ENCODE data around the gene ABCG5.
A peak's percentile ranks its signal among the peaks of the same experiment; 100 is the strongest.

The ABCG5 gene

GRCh38 chr2:43814711-43815110 lies 23.9 kb downstream of the ABCG5 start:
- TF ChIP-seq JUND (IDR thresholded peaks at IDR 0.05; ENCODE audit: low read depth) = no peak
- no peak for DNase-seq (ENCODE audit: low read depth in 1 of 2, low spot score in 1 of 2)
- in situ Hi-C loops (cut with HindIII; ENCODE audit: low pct_unique_long_range_greater_than_20kb, low sequenced_read_pairs) = no loop called here

- DNase-seq (ENCODE audit: low read depth in 1 of 2, low spot score in 1 of 2) = no peak
These were observed 25.7 kb downstream of the ABCG5 start for GRCh38 chr2:43812947-43813346.

GRCh38 chr2:43812006-43812405 lies 26.6 kb downstream of the ABCG5 start:
- DNase-seq (ENCODE audit: low read depth in 1 of 2, low spot score in 1 of 2) = no peak
- TF ChIP-seq JUND (IDR thresholded peaks at IDR 0.05; ENCODE audit: low read depth) = no peak
- in situ Hi-C loops (cut with HindIII; ENCODE audit: low pct_unique_long_range_greater_than_20kb, low sequenced_read_pairs) = no loop called here

More at GRCh38 chr2:43812947-43813346, 25.7 kb downstream of the ABCG5 start:
- TF ChIP-seq JUND (IDR thresholded peaks at IDR 0.05; ENCODE audit: low read depth) = no peak
- in situ Hi-C loops (cut with HindIII; ENCODE audit: low pct_unique_long_range_greater_than_20kb, low sequenced_read_pairs) = no loop called here

GRCh38 chr2:43810888-43811287 lies 27.8 kb downstream of the ABCG5 start:
- DNase-seq (ENCODE audit: low read depth in 1 of 2, low spot score in 1 of 2) = no peak
- in situ Hi-C loops (cut with HindIII; ENCODE audit: low pct_unique_long_range_greater_than_20kb, low sequenced_read_pairs) = no loop called here
- no peak for TF ChIP-seq JUND (IDR thresholded peaks at IDR 0.05; ENCODE audit: low read depth)

- no peak for TF ChIP-seq JUND (IDR thresholded peaks at IDR 0.05; ENCODE audit: low read depth)
- DNase-seq (ENCODE audit: low read depth in 1 of 2, low spot score in 1 of 2) = no peak
- in situ Hi-C loops (cut with HindIII; ENCODE audit: low pct_unique_long_range_greater_than_20kb, low sequenced_read_pairs) = no loop called here
These were observed 28.2 kb downstream of the ABCG5 start for GRCh38 chr2:43810452-43810851.

GRCh38 chr2:43806719-43807031 lies 32.0 kb downstream of the ABCG5 start:
- in situ Hi-C loops (cut with HindIII; ENCODE audit: low pct_unique_long_range_greater_than_20kb, low sequenced_read_pairs) = no loop called here
- TF ChIP-seq JUND (IDR thresholded peaks at IDR 0.05; ENCODE audit: low read depth) = no peak
- no peak for DNase-seq (ENCODE audit: low read depth in 1 of 2, low spot score in 1 of 2)

- in situ Hi-C loops (cut with HindIII; ENCODE audit: low pct_unique_long_range_greater_than_20kb, low sequenced_read_pairs) = no loop called here
- DNase-seq (ENCODE audit: low read depth in 1 of 2, low spot score in 1 of 2) = no peak
- no peak for TF ChIP-seq JUND (IDR thresholded peaks at IDR 0.05; ENCODE audit: low read depth)
These were observed 35.5 kb downstream of the ABCG5 start for GRCh38 chr2:43803113-43803512.

GRCh38 chr2:43802135-43802534 lies 36.5 kb downstream of the ABCG5 start:
- no peak for DNase-seq (ENCODE audit: low read depth in 1 of 2, low spot score in 1 of 2)
- in situ Hi-C loops (cut with HindIII; ENCODE audit: low pct_unique_long_range_greater_than_20kb, low sequenced_read_pairs) = no loop called here
- no peak for TF ChIP-seq JUND (IDR thresholded peaks at IDR 0.05; ENCODE audit: low read depth)

- in situ Hi-C loops (cut with HindIII; ENCODE audit: low pct_unique_long_range_greater_than_20kb, low sequenced_read_pairs) = no loop called here
These were observed 37.7 kb downstream of the ABCG5 start for GRCh38 chr2:43800894-43801293.

GRCh38 chr2:43798300-43798699 lies 40.3 kb downstream of the ABCG5 start:
- in situ Hi-C loops (cut with HindIII; ENCODE audit: low pct_unique_long_range_greater_than_20kb, low sequenced_read_pairs) = no loop called here
- TF ChIP-seq JUND (IDR thresholded peaks at IDR 0.05; ENCODE audit: low read depth) = no peak
- peak in 1 of 2 experiments; percentile 3 for DNase-seq (ENCODE audit: low read depth in 1 of 2, low spot score in 1 of 2)

More at GRCh38 chr2:43800894-43801293, 37.7 kb downstream of the ABCG5 start:
- TF ChIP-seq JUND (IDR thresholded peaks at IDR 0.05; ENCODE audit: low read depth) = no peak
- DNase-seq (ENCODE audit: low read depth in 1 of 2, low spot score in 1 of 2) = no peak

- DNase-seq (ENCODE audit: low read depth in 1 of 2, low spot score in 1 of 2) = no peak
These were observed 42.4 kb downstream of the ABCG5 start for GRCh38 chr2:43796206-43796605.

GRCh38 chr2:43794956-43795355 lies 43.7 kb downstream of the ABCG5 start:
- TF ChIP-seq JUND (IDR thresholded peaks at IDR 0.05; ENCODE audit: low read depth) = no peak
- in situ Hi-C loops (cut with HindIII; ENCODE audit: low pct_unique_long_range_greater_than_20kb, low sequenced_read_pairs) = no loop called here
- no peak for DNase-seq (ENCODE audit: low read depth in 1 of 2, low spot score in 1 of 2)

More at GRCh38 chr2:43796206-43796605, 42.4 kb downstream of the ABCG5 start:
- no peak for TF ChIP-seq JUND (IDR thresholded peaks at IDR 0.05; ENCODE audit: low read depth)
- in situ Hi-C loops (cut with HindIII; ENCODE audit: low pct_unique_long_range_greater_than_20kb, low sequenced_read_pairs) = no loop called here

- DNase-seq (ENCODE audit: low read depth in 1 of 2, low spot score in 1 of 2) = no peak
- in situ Hi-C loops (cut with HindIII; ENCODE audit: low pct_unique_long_range_greater_than_20kb, low sequenced_read_pairs) = no loop called here
- TF ChIP-seq JUND (IDR thresholded peaks at IDR 0.05; ENCODE audit: low read depth) = no peak
These were observed 46.0 kb downstream of the ABCG5 start for GRCh38 chr2:43792653-43793052.

GRCh38 chr2:43791035-43791765 lies 47.4 kb downstream of the ABCG5 start:
- TF ChIP-seq JUND (IDR thresholded peaks at IDR 0.05; ENCODE audit: low read depth) = no peak
- DNase-seq (ENCODE audit: low read depth in 1 of 2, low spot score in 1 of 2) = peak in 1 of 2 experiments; percentile 0
- in situ Hi-C loops (cut with HindIII; ENCODE audit: low pct_unique_long_range_greater_than_20kb, low sequenced_read_pairs) = no loop called here
